HG02885 (cell line): Measurements from ENCODE around the gene PRR5.
A peak's percentile ranks its signal among the peaks of the same experiment; 100 is the strongest.
"Not testable (repeated sequence)": the region's sequence is repeated elsewhere in the genome, so short reads cannot be mapped to it uniquely, and the experiment has no call there.

Experiments used
- ATAC-seq: cut with Tn5 transposase; IDR thresholded peaks from one replicate; pipeline ENCODE4 v1.9.1; 2021; ENCODE audit warnings: mild to moderate bottlenecking; ENCODE audit not compliant: unreplicated experiment, poor library complexity

PRR5 gene, protein sequence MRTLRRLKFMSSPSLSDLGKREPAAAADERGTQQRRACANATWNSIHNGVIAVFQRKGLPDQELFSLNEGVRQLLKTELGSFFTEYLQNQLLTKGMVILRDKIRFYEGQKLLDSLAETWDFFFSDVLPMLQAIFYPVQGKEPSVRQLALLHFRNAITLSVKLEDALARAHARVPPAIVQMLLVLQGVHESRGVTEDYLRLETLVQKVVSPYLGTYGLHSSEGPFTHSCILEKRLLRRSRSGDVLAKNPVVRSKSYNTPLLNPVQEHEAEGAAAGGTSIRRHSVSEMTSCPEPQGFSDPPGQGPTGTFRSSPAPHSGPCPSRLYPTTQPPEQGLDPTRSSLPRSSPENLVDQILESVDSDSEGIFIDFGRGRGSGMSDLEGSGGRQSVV

DNA sequence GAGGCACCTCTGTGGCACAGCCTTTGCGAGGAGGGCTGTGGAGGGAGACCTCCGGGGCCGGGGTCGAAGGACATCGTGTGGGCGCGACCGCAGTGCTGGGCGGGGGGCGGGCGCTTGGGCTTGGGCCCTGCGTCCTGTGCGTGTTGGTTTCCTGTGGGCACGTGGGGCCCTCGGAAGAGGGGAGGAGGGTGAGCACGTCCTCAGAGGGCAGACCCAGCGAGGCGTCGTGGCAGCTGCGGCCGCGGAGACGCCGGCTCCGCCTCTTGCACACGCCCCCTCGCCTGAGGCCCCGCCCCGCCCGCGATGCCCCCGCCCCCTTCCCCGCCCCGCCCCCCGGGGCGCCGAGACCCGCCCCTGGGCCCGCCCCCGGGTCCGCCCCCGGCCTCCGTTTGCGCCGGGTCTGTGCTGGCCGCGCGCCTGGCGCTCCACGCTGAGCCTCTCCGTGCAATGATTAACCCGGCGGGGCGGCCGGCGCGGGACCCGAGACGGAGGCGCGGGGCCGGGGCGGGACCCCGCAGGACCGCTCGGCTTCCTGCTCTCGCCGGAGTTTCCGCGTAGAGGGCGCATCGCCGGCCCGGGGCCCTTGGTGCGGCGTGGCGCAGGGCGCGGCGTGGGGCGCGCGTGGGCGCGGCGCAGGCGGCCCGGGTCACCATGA lies at the start of gene PRR5:
Gene PRR5, plus strand, starts transcription at position 381 of the 655 bp plus-strand sequence. Its CDS starts 271 bp downstream, at position 652.
- peak; percentile 74 for ATAC-seq

DNA sequence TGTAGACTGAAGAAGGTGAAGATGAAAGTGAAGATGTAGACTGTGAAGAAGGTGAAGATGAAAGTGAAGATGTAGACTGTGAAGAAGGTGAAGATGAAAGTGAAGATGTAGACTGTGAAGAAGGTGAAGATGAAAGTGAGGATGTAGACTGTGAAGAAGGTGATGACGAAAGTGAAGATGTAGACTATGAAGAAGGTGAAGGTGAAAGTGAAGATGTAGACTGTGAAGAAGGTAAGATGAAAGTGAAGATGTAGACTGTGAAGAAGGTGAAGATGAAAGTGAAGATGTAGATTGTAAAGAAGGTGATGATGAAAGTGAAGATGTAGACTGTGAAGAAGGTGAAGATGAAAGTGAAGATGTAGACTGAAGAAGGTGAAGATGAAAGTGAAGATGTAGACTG lies 49.1 kb upstream of the PRR5 start:
- ATAC-seq, result not testable (repeated sequence)

DNA sequence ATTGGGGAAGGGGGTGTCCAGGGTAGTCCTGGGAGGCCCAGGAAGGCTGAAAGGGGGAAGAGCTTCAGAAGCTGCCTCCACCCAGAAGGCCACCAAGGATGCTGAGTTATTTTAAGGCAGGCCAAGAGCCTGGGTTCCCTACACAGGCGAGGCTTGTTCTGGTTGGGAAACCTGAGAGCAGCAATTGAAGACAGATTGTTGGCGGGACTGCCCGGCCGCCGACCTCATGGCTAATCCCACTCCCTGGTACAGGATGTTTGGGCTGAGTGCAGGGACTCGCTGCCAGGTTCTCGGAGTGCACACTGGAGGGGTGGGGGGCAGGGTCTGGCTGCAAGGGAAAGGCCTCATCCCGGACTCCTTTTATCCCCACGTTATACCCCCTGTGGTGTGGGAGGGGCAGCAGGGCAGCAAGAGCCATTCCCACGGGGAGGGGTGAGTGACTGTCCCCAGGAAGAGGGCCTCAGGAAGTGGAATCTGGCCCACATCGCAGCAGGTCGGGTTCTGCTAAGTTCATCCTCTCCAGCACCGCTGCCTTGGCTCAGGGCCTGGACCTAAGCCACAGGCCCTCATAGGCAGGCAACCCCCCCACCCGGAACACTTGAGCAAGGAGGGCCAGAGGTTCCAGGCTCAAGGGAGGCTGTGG lies 43.6 kb upstream of the PRR5 start:
- ATAC-seq, result no peak

DNA sequence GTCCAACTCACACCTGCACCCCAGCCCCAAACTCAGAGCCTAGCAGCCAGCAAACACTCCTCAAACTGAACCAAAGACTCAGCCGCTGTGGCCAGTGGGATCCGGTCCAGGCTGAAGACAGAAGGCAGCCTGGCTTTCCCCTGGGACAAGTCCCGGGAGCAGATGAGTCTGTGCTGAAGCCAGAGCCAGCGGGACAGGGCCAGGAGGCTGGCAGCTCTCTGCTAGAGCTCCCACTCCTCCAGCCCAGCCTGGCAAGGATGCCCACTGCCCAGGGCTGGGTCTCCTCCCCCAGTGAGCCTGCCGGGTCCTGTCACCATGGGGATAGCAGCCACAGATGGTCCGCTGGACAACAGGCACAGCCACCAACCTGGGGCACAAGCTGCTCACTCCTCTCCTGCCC lies 42.9 kb upstream of the PRR5 start:
- no peak for ATAC-seq

DNA sequence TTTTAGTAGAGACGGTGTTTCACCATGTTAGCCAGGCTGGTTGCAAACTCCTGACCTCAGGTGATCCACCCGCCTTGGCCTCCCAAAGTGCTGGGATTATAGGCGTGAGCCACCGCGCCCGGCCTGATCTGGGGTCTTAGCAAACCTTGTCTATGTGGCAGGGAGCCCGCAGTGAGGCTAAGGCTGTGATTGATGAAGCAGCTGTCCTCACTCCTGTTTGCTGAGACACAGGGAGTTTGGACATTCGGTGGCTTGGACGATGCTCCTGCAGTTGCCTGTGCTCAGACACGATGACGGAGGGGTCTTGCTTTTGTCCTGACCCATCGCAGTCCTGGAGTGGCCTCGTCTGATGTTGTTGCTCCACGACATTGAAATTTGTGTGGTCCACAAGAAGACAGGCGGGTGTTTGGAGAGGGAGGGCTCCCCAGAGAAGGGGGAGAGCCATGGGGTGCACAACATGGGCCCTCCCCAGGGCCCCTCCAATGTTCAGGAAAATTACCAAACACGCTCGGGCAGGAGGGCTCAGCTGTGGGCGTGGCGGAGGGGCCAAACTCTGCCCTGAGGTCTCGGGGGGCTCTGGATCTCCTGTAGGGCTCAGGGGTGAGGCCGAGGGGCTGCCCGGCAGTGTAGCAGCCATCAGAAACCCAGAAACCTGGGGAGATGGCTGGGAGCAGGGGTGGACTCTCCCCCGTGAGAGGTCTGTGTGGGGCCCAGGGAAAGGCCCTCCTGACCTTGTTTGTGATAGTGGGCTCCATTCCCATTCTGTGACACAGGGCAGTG lies 41.8 kb upstream of the PRR5 start:
- ATAC-seq, result no peak

DNA sequence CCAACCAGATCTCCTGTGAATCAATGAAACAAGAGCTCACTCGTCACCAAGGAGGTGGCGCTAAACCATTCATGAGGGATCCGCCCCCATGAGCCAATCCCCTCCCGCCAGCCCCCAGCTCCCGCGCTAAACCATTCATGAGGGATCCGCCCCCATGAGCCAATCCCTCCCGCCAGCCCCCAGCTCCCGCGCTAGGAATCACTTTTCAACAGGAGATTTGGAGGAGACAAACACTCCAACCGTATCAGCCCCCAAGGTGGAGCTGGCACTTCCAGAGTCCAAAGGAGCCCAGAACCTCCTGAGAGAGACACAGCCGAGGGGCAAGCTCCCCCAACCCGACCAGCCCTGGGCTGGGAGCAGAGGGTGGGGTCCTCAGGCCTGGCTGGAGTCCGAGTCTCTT lies 40.9 kb upstream of the PRR5 start:
- no peak for ATAC-seq

DNA sequence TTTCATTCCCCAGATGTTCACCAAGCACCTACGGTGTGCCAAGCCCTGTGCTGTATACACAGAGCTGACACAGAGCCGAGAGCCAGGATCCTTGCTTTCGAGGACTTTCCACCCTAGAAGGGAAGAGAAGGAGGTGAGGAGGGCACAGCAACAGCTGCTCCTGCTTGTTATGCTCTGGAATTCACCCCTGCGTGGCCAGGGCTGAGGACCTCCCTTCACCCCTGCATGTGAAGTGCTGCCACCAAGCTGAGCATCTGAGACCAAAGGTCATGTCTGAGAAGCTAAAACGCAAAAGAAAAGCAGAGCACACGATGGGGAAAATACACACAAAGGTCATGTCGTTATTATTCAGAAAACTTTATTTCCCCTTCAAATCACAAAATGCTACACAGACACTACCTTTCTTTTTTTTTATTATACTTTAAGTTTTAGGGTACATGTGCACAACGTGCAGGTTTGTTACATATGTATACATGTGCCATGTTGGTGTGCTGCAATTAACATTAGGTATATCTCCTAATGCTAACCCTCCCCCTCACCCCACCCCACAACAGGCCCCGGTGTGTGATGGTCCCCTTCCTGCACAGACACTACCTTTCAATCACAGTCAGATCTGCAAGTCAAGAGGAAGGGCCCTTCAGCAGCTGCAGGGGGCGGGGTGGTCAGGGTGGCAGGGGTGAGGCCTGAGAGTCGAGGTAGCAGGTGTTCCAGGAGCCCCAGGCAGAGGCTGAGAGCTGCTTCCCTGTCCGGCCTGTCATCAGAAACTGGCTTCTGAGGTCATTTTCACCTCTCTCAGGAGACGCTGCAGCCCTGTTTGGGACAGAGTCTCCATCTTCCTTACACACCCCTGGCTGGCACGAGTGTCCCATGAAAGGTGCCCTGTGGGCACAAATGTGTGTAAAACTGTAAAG lies 40.1 kb upstream of the PRR5 start:
- no peak for ATAC-seq

DNA sequence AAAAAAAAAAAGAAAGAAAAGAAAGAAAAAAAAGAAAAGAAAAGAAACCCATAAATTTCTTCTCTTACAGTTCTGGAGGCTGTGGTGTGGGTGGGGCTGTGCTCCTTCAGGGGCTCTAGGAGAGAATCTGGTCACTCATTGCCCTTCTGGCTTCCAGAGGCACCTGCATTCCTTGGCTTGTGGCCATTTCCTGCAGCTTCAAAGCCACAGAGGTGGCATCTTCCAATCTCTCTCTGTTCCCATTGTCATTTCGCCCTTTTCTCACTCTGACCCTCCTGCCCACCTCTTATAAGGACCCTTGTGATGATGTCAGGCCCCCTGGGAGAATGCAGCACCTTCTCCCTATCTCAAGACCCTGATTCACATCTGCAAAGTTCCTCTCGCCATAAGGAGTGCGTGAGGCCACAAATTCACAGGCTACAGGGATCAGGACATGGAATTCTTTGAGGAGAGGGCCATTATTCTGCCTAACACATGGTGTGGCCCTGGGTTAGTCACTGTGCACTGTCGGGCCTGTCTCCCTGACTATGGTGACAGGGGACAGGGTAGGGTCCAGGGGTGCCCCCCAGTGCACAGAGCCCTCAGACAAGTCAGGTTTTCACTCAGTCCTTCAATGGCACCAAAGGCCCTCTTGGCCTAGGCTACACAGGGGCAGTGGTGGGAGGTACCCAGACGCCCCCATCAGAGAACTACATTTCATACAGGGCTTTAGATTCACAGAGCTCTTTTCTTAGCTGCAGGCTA lies 38.6 kb upstream of the PRR5 start:
- no peak for ATAC-seq

DNA sequence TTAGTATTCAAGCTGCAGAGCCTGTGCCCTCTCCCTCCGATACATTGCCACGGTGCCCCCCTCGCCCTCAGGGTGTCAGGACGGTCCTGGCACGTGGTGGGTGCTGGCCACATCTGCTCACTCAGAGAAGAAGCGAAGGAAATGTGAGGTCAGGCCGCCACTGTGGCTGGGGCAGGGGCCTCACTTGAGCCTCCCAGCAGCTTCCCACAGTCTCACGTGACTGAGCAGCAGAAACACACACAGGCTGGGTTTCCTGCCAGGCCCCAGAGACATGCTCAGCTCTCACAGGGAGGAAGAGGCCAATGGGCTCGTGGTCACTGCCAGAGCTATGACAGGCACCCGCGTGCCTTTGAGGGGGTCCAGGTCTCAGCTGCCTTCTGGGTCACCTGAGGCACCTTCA lies 37.9 kb upstream of the PRR5 start:
- ATAC-seq, result no peak

DNA sequence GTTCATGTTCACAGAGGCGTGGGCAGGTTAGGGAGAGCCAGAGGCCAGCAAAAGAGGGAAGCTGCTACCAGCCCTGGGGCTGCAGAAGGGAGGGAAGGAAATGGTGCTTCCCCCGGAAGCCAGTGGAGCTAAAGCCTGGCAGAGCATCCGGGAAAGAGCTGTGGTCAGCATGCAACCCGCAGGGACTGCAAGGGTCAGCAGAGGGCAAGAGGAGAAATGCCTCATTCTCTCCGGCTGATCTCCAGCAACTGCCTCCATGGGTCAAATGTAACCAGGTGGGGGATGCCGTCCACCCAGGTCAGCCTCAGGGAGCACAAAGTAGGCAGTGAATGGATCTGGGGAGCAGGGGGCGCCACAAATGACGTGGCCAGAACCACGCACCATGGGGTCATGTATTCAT lies 36.9 kb upstream of the PRR5 start:
- no peak for ATAC-seq

DNA sequence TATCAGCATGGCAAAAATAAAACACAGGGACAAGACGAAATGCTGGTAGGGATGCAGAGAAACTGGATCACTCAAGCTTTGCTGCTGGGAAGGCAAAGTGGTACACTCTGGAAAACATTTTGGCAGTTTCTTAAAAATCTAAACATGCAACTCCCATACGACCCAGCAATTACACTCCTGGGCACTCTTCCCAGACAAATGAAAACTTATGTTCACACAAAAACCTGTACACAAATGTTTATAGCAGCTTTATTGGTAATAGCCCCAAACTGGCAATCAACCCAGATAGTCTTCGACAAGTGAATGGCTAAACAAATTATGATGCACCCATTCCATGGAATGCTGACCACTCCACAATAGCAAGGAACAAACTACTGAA lies 35.8 kb upstream of the PRR5 start:
- no peak for ATAC-seq

DNA sequence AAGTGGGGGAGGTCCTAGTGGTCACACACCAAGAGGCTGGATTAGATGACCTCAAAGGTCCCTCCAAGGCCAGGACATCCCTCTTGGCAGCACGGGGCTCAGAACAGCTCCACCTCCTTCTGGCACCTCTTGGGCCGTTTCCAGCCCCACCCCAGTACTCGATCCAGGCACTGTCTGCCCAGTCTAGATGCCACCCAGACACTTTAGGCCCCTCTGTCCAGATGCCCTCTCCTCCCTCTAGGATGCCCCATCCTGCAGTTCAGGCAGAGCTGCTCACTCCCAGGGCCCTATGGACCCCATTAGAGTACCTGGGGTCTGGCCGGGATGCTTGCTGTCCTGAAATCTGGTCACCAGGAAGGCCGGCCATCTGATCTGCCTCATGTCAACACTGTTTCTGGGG lies 34.7 kb upstream of the PRR5 start:
- no peak for ATAC-seq

DNA sequence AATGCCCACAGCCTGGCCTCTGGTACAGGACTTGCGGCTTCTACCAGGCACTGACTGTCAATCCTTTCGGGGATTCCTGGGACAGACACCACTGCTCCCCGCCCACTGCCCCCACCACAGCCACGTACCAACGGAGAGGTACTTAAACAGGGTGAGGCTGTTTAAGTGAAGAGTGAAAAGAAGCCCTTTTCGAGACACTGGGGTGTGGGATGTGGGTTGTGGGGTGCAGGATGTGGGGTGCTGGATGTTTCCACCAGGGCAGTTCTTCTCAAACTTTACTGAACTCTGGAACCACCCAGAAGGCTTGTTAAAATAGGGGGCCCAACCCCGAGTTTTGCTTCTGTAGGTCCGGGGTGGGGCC lies 34.2 kb upstream of the PRR5 start:
- no peak for ATAC-seq

DNA sequence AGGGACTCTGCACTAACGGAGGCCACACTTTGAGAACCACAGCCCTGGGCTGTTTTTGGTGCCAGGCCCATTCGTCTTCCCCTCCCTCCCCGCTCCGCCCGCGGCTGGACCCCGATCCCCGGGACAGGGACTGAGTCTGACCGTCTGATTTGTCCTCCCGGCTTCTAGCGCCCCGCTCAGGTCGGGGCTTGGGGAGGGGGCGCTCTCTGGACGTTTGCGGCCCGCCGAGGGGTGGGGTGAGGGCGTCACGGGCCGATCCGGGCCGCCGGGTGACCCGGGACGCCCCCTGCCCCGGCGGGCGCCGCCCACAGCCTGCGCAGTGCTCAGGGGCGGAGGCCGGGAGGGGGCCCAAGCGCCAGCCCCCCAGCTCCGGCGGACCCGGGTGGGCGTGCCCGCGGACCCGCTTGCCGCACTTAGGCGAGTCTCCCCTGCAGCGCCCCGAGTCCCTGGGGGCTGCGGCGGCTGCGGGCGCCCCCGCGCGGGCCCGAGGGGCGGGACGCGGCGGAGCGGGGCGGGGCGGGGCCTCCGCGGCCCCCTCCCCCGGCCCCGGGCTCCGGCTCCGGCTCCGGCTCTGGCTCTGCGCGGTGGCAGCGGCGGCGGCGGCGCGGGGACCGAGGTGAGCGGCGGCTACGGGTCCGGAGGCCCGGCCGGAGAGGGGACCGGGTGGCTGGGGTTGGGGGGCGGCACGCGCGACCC lies 33.7 kb upstream of the PRR5 start:
- ATAC-seq, result no peak

DNA sequence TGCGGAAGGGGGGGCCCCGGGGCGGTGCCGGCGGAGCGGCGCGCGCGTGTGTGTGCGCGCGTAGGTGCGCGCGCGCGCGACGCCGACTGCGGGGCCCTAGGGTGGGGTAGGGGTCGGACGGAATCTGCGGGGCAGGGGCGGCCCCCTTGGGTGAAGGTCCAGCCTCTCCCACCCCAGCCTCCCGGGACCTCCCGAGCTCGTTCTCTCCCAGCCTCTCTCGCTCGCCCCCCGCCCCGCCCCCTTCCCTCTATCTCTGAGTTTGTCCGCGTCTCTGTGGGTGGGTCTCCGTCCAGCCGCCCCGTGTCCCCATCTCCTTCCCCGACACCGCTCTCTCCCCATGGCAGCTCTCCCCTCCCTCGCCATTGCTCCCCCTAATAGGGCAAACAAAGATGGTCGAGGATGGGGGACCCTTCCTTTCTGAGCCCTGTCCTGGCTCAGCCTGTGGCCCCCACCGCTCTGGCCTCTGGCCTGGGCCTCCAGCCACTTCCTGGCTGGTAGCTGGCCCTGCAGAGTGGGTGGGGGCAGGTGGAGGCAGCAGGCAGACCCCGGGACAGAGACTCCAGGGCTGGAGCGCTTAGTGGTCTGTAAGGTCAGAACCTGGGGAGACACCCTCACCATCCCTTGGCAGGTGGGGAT lies 33.0 kb upstream of the PRR5 start:
- ATAC-seq, result no peak

DNA sequence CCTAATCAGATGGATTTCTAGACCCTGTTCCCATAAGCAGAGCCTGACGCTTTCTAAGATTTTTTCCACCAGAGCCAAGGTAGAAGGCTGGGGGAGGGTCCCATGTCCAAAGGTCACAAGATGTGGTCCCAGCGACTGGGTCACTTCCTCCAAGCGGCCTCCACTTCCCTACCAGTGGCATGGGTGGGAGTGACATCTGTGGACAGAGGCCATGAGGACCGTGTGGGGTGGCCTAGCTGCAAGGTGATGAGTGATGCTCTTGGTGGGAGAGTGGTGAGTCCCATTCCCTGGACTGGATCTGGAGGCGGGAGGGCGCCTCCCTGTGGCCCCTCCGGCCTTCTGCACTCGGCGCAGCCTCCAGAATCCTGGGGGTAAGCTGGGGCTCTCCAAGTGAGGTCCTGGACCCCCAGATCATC lies 32.4 kb upstream of the PRR5 start:
- ATAC-seq, result no peak

DNA sequence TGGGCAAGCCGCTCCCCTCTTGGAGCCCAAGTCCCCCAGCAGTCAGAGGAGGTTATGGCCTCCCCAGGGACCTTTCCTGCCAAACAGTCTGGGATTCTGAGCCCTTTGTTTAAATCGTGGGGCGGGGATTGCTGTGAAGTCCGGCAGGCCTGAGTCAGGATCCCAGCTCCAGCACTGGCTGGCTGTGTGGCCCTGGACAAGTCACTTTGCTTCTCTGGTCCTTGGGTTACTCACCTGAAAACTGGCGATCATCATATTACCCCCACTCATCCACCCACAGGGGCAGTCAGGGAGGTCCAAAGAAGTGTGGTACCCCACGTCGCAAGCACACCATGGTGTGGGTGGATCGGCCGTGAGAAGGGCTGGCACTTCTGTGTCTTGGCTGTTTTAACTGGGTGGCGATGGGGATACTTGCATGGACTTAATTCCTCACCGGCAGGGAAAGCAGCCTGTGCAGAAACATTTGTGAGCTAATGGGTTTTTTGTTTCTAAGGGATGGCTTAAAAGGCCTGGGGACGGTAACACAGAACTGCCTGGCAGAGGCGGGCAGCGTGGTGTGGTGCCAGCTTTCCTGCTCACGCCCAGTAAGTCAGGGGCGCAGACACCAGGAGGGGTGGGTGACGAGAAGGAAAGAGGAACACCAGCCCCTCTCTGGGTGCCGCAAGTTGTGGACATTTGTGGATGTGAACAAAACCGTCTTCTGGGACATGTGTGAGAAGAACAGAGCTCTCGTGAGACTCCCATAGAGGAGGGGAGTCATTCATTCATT lies 31.6 kb upstream of the PRR5 start:
- no peak for ATAC-seq
